ENCODE results near the gene MFN2.

GRCh38 chr1:11948822-11949458 is 31.3 kb upstream of the MFN2 start:
- TF ChIP-seq EP300 (IDR thresholded peaks at IDR 0.05; ENCODE audit: low read depth) (no peak), POLR2AphosphoS5 (IDR thresholded peaks at IDR 0.05) (no peak), CTCF (IDR thresholded peaks at IDR 0.05) (no peak)

Measured in transverse colon (tissue), 4 donors.